ENCODE data around the gene ST6GAL1.
"Not testable (repeated sequence)": the region's sequence is repeated elsewhere in the genome, so short reads cannot be mapped to it uniquely, and the experiment has no call there.

Gene ST6GAL1

DNA sequence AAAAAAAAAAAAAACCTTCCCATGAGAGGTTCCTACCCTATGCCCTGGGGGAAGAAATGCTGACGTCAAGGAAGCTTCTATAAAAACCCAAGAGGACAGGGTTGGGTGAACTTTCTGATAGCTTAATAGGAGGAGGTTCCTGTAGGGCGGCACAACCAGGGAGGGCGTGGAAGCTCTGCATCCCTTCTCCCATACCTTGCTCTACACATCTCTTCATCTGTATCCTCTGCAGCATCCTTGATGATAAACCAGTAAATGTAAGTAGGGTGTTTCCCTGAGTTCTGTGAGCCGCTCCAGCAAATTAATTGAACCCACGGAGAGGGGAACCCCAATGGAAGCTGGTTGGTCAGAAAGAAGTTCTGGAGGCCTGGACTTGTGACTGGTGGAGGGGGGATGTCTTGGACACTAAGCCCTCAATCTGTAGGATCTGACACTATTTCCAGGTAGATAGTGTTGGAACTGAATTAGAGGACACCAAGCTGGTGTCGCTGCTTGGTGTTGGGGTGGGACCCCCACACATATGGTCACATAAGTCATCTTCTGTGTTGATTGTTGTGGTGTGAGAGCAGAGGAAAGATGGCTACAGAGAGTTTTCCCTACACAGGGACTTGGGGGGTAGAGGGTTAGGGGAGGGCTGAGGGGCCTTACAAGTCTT, 91.5 kb downstream of the ST6GAL1 start:
- Mint-ChIP-seq H3K9me3 (no peaks in the 10 kb centered on the region), H3K4me3 (peak overlapping the region; percentile 94), H3K27ac (peak overlapping the region; percentile 88), H3K27me3 (no peaks in the 10 kb centered on the region), H3K4me1 (peaks cover 69% of the 10 kb centered on the region), H3K36me3 (peaks cover 39% of the 10 kb centered on the region)
- ATAC-seq = peak; percentile 92

DNA sequence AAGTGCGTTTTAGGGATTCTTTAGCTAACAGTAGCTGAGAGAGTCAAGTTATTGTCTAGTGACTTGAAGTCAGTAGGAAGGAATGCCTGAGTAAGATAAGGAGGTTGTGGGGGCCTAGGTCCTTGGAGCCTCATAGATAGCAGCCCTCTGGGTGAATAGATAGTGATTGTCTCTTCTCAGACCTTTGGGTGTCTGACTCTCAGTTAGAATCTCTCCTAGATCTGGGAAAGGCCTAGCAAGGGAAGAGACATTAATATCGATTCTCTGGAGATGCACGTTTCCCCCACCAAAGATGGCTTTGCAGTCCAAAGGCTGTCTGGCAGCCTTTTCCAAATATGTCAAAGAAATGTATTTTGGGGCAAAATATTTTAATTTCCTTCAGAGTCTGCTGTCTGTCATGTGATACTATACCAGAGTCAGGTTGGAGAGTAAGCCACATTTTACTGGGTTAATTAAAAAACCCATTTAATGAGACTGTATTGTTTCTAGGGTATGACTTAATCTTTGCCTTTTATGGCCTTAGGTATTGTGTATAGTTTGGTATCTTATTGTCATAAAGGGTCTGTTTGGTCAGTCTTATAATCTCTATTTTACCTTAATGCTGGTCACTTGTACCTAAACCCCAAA, 92.2 kb downstream of the ST6GAL1 start:
- Mint-ChIP-seq H3K4me3 (peak overlapping the region; percentile 94), H3K4me1 (peaks cover 68% of the 10 kb centered on the region), H3K27ac (peak overlapping the region; percentile 88), H3K9me3 (no peaks in the 10 kb centered on the region), H3K36me3 (peaks cover 44% of the 10 kb centered on the region), H3K27me3 (no peaks in the 10 kb centered on the region)
- no peak for ATAC-seq

DNA sequence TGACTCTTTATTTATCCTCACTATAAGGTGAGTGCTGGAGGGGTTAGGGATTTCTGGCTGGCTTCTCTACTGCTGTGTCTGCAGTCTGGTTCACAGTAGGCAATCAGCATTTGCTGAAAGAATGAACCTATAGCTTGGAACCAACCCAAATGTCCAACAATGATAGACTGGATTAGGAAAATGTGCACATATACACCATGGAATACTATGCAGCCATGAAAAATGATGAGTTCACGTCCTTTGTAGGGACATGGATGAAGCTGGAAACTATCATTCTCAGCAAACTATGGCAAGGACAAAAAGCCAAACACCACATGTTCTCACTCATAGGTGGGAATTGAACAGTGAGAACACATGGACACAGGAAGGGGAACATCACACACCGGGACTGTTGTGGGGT, 93.0 kb downstream of the ST6GAL1 start:
- not testable (repeated sequence) for ATAC-seq, H3K27me3 Mint-ChIP-seq, H3K9me3 Mint-ChIP-seq
- peaks cover 51% of the 10 kb centered on the region for H3K36me3 Mint-ChIP-seq
- H3K4me3 Mint-ChIP-seq = peak overlapping the region; percentile 94
- H3K4me1 Mint-ChIP-seq = peaks cover 67% of the 10 kb centered on the region
- peak overlapping the region; percentile 88 for H3K27ac Mint-ChIP-seq

DNA sequence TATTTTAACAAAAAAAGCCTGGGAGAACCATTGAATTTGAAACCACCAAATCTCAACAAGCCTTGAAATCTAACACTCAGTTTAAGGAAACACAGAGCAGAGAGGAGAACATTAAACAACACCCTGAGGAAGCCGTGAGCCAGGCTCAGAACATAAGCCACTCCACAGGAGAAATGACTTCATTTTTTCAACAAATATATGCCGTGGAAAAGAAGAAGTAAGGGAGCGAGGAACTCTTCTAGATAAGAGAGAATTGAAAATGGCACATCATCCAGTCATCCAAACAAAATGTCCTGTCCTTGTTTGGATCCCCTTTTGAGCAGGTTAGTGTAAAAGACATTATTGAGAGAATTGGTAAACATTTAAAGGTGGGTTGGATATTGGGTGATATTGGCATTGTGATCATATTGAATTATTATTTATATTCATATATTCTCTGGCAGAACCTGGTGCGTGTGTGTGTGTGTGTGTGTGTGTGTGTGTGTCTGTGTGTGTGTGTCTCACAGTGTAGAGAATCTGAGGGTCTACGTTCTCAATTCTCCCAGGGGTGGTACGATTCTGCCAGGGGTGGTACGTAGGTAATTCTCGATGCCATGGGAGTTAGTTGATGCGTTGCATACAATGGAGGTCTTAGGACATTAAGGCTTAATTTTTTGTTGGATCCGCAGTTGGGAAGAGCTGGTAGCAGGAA, 94.4 kb downstream of the ST6GAL1 start:
- Mint-ChIP-seq H3K4me1 (peaks cover 65% of the 10 kb centered on the region), H3K27ac (peak overlapping the region; percentile 91), H3K36me3 (peaks cover 52% of the 10 kb centered on the region), H3K9me3 (no peaks in the 10 kb centered on the region), H3K27me3 (no peaks in the 10 kb centered on the region), H3K4me3 (peak overlapping the region; percentile 92)
- ATAC-seq = no peak

DNA sequence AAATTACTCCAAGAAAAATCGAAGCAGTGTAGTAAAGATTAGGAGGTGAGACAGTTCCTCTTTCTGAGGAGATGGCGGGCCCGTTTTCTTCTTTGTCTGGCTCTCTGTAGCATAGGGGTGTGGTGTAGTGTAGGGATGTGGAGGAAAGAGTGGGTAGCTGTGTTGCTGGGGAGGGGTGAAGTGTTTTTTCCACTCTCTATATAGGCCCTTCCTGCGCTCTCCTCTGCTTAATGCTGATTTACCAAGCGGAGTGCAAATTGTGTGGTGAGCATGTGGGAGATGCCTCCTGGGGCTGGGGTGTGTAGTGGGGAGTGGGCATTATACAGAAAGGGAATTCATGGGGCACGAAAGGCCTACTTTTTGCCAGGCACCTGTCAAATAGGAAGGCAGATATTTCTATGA, 94.9 kb downstream of the ST6GAL1 start:
- H3K36me3 Mint-ChIP-seq = peaks cover 55% of the 10 kb centered on the region
- H3K4me1 Mint-ChIP-seq = peaks cover 66% of the 10 kb centered on the region
- peak overlapping the region; percentile 91 for H3K27ac Mint-ChIP-seq
- ATAC-seq = peak; percentile 77
- H3K27me3 Mint-ChIP-seq = no peaks in the 10 kb centered on the region
- H3K9me3 Mint-ChIP-seq = no peaks in the 10 kb centered on the region
- peak overlapping the region; percentile 92 for H3K4me3 Mint-ChIP-seq

DNA sequence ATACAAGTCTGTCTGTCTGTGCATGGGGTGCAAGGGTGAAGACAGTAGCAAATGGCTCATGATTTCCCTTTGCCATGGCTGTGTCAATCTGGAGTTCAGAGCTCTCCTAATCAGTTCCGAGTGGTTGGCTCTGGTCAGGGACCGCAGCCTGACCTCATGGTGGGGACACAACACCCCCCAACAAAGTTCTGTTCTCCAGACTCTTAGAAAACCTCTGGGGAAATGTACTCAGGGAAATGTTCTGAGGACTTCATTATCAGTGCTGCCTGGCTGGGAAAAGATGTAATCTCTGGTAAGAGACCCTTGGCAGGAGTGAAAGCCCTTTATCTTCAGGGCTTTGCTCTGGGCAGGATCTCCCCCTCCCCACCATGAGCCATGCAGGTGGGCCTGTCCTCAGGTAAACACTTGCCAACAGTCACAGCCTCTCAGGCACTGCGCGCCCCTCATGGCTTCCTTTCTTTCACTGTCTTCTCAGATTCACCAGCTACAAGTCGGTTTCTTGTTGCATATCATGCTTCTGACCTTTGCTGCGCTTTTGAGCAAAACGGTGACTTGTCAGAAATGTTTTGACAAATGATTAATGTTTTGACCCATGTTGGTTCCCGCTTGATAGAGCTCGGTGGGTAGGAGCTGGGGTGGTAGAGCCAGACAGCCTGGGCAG, 95.5 kb downstream of the ST6GAL1 start:
- Mint-ChIP-seq H3K27ac (peak overlapping the region; percentile 91), H3K4me3 (peak overlapping the region; percentile 92), H3K27me3 (no peaks in the 10 kb centered on the region), H3K9me3 (no peaks in the 10 kb centered on the region), H3K36me3 (peaks cover 56% of the 10 kb centered on the region), H3K4me1 (peaks cover 65% of the 10 kb centered on the region)
- peak; percentile 65 for ATAC-seq

DNA sequence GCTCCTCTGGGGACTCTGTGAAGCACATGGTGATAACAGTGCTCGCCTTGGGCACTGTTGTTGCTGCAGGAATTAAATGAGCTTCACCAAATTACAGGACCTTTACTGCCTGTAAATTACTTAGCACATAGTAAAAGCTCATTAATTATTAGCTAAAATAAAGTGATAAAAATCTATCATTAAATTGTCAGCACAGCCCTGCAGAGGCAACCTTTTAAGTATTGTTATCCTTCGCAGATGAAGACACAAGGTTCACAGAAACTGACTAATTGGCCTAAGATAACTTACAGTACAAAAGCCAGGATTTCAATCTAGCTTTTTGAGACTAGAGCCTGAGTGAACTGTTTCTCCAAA, 96.0 kb downstream of the ST6GAL1 start:
- no peak for ATAC-seq
- Mint-ChIP-seq H3K27me3 (no peaks in the 10 kb centered on the region), H3K9me3 (no peaks in the 10 kb centered on the region), H3K4me3 (peak overlapping the region; percentile 92), H3K27ac (peak overlapping the region; percentile 91), H3K36me3 (peaks cover 61% of the 10 kb centered on the region), H3K4me1 (peaks cover 65% of the 10 kb centered on the region)

DNA sequence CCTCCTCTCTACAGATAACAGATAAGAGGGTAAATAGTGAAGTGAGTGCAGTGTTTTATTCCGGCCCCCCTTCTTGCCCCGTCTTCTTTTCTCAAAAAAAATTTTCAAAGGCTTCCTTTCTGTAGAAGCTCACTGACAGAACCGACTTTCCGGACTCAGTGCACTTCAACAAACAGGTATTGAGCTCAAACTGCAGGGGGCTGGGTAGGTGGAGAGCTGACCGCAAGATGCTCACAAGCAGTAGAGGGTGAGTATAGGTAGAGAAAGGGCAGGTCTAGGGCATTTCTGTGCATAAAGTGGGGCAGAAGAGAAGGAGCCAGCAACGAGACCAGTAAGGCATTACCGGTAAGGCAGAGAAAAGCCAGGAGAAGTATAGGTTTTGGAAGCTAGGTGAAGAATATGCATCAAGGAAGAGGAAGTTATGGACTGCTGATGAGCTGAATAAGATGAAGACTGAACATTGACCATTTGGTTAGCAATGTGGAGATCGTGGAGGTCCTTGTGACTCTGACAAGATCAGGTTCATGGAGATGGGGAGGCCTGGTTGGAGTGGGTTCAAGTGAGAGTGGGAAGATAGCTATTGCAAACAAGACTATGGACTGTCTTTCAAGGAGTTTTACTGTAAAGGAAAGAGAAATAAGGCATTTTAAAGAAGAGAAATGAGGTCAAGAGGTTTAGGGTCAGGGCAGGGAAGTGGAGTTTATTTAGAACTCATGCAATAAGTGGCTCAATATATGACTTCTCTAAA, 97.4 kb downstream of the ST6GAL1 start:
- Mint-ChIP-seq H3K4me1 (peaks cover 76% of the 10 kb centered on the region), H3K9me3 (no peaks in the 10 kb centered on the region), H3K27ac (peak overlapping the region; percentile 91), H3K27me3 (no peaks in the 10 kb centered on the region), H3K36me3 (peaks cover 62% of the 10 kb centered on the region), H3K4me3 (peak overlapping the region; percentile 79)
- peak; percentile 63 for ATAC-seq

DNA sequence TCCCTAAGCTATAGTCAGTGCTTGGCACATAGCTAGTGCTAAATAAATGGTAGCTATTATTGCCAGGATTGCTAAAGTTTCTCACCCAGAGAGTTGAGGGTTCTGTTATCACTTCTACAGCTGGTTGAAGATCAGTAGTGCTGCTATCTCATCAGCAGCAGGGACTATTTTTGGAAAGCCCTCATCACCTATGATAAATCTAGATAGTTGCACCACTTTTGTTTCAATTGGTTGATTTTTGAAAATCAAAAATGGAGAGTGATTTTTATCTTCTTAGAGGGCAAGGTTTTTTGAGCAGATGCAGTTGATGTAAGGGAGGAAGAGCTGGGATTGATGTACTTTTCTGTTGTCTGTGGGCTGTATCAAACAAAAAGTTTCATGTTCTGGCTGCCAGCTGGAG, 101.6 kb downstream of the ST6GAL1 start:
- no peaks in the 10 kb centered on the region for H3K27me3 Mint-ChIP-seq
- ATAC-seq = no peak
- H3K4me3 Mint-ChIP-seq = peak overlapping the region; percentile 55
- H3K4me1 Mint-ChIP-seq = peaks cover 76% of the 10 kb centered on the region
- peaks cover 67% of the 10 kb centered on the region for H3K36me3 Mint-ChIP-seq
- H3K9me3 Mint-ChIP-seq = no peaks in the 10 kb centered on the region
- peak overlapping the region; percentile 76 for H3K27ac Mint-ChIP-seq

DNA sequence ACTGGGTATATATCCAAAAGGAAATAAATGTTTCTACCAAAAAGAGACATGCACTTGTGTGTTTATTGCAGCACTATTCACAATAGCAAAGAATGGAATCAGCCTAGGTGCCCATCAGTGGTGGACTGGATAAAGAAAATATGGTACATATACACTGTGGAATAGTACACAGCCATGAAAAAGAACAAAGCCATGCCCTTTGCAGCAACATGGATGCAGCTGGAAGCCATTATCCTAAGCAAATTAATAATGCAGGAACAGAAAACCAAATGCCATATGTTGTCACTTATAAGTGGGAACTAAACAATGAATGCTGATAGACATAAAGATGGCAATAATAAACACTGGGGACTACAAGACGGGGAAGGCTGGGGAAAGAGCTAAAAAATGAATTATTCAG, 106.1 kb downstream of the ST6GAL1 start:
- Mint-ChIP-seq H3K36me3 (peaks cover 70% of the 10 kb centered on the region), H3K4me1 (peaks cover 70% of the 10 kb centered on the region), H3K4me3 (no peak overlapping the region), H3K27ac (no peak overlapping the region), H3K27me3 (no peaks in the 10 kb centered on the region), H3K9me3 (no peaks in the 10 kb centered on the region)
- no peak for ATAC-seq

DNA sequence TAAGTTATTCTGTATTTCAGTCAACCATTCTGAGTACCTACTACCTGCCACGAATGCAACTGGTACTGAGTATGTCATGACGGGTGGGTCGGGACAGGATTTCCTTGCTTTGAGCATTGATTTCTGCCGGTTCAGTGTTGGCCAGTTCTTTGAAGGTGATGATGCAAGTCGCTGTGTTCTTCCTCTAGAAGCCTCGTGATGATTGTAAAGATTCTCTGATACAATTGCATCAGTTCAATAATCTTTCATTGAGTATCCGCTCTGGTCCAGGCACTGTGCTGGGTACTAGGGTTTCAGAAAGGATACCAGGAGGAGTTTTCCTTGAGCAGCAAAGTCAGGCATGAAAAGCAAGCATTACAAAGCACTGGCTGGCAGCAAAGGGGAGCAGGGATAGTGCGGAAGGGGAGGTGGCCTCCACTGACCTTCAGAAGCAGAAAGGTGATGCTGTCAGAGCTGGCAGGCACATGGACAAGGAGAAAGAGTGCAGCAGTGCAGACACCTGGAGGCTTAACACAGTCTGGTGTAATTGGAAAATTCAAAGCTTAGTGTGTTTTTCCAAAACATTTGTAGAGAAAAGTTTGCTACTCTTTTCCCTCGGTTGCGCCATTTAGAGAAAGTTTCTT, 108.9 kb downstream of the ST6GAL1 start:
- Mint-ChIP-seq H3K9me3 (no peaks in the 10 kb centered on the region), H3K27ac (peak overlapping the region; percentile 86), H3K4me1 (peaks cover 78% of the 10 kb centered on the region), H3K4me3 (no peak overlapping the region), H3K27me3 (no peaks in the 10 kb centered on the region), H3K36me3 (peaks cover 80% of the 10 kb centered on the region)
- no peak for ATAC-seq

DNA sequence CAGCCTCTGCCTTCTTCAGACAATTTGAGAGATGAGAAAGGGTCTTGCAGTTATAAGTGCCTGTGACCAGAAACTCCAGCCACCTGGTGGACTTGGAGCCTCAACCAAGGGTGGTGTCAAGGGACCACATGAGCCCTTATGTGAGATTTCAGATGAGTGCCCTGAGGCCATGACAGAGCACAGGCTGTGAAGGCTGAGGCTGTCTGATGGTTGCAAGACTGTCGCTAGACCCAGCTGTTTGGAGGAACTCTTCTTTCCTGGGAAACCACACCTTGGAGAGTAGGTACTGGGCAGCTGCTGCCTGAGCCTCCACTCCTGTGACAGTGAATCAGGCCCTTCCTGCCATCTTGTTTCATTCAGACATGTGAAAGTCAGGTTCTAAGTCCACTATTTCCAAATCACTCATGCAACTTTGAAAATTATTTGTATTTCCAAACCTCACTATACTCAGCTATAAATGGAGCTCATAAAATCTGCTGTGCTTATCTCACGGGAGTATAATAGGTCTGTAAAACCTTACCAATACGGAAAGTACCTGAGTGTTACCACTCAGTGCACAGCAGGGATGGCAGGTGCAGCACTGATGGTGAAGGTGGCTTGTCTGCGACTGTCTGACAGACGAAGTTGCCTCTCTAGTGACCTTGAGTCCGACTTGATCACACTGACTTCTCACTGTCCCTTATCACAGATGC, 109.5 kb downstream of the ST6GAL1 start:
- peak overlapping the region; percentile 86 for H3K27ac Mint-ChIP-seq
- H3K4me1 Mint-ChIP-seq = peaks cover 77% of the 10 kb centered on the region
- H3K36me3 Mint-ChIP-seq = peaks cover 74% of the 10 kb centered on the region
- H3K9me3 Mint-ChIP-seq = no peaks in the 10 kb centered on the region
- ATAC-seq = peak; percentile 58
- H3K27me3 Mint-ChIP-seq = no peaks in the 10 kb centered on the region
- no peak overlapping the region for H3K4me3 Mint-ChIP-seq

DNA sequence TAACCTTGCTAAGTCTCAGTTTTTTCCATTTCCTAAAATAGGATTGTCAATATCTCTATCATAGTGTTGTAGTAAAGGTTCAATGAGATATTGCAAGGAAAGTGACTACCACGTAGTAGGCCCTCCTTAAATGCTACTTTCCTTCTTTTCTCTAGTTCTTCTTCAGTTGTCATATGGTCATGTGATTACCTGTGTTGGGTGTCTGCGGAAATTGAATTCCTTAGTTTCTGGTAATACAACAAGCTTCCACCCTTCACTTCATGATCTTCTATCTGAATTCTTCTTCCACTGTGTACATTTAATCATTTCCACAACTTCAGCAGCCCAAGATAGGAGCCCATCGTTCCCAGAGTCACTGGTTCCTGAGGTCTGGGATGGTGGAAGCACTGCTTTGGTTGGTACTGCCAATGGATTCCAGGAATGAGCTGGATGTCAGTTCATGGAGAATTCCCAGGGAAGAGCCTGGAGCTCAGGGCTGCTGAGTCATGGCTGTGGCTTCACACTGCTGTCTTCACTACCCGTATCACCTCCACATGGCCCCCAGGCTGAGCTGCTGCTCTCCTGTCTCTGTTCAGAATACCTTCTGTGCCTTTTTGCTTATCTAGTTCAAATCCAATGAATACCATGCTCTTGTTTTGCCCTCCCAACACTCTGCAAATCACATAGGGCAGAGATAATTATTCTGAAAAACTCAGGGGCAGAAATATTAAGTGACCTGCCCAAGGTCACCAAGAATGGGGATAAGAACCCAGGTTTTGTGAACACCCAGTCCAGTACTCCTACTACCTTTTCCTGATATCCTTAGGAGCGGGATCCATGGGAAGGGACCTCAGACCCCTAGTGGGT, 110.4 kb downstream of the ST6GAL1 start:
- Mint-ChIP-seq H3K36me3 (peaks cover 74% of the 10 kb centered on the region), H3K9me3 (no peaks in the 10 kb centered on the region), H3K27ac (peak overlapping the region; percentile 86), H3K4me1 (peaks cover 76% of the 10 kb centered on the region), H3K27me3 (no peaks in the 10 kb centered on the region), H3K4me3 (no peak overlapping the region)
- ATAC-seq = no peak
